Measurements from ENCODE around the gene TIGD7.
A peak's percentile ranks its signal among the peaks of the same experiment; 100 is the strongest.

TIGD7 gene

GRCh38 chr16:3295783-3296182 is 9.4 kb downstream of the TIGD7 start:
- TF ChIP-seq, protein P1, sequence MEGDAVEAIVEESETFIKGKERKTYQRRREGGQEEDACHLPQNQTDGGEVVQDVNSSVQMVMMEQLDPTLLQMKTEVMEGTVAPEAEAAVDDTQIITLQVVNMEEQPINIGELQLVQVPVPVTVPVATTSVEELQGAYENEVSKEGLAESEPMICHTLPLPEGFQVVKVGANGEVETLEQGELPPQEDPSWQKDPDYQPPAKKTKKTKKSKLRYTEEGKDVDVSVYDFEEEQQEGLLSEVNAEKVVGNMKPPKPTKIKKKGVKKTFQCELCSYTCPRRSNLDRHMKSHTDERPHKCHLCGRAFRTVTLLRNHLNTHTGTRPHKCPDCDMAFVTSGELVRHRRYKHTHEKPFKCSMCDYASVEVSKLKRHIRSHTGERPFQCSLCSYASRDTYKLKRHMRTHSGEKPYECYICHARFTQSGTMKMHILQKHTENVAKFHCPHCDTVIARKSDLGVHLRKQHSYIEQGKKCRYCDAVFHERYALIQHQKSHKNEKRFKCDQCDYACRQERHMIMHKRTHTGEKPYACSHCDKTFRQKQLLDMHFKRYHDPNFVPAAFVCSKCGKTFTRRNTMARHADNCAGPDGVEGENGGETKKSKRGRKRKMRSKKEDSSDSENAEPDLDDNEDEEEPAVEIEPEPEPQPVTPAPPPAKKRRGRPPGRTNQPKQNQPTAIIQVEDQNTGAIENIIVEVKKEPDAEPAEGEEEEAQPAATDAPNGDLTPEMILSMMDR (IDR thresholded peaks at IDR 0.05; ENCODE audit: borderline replicate concordance, insufficient read depth, low read depth, low read length): no peak
- H3K4me3 ChIP-seq (ENCODE audit: low read depth, low read length): no peak overlapping the region

DNA sequence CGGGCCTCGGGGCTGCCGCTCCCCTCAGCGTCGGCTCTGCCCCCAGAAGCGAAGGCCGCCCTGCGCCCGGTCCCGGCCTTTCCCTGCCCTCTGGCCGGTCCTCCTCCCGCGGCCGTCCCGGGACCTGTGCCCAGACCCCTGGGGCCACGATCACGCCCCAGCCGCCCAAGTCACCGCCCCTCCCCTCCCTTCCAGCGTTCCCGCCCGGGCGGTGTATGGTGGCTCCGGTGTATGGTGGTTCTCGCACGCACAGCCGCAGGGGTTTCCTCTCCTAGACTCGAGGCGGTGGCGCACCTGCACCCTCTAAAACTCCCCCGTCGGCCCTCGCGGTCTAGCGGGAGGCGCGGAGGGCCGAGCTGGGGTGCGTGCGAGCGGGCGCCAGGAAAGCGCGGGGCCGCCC is 10.0 kb downstream of the TIGD7 start:
- no peak overlapping the region for H3K4me3 ChIP-seq (ENCODE audit: low read depth, low read length)
- TF ChIP-seq, protein P1 (IDR thresholded peaks at IDR 0.05; ENCODE audit: borderline replicate concordance, insufficient read depth, low read depth, low read length): no peak

- TF ChIP-seq, protein P1 (IDR thresholded peaks at IDR 0.05; ENCODE audit: borderline replicate concordance, insufficient read depth, low read depth, low read length): no peak
- no peak overlapping the region for H3K4me3 ChIP-seq (ENCODE audit: low read depth, low read length)
These were observed 12.6 kb downstream of the TIGD7 start for GRCh38 chr16:3292604-3293003.

DNA sequence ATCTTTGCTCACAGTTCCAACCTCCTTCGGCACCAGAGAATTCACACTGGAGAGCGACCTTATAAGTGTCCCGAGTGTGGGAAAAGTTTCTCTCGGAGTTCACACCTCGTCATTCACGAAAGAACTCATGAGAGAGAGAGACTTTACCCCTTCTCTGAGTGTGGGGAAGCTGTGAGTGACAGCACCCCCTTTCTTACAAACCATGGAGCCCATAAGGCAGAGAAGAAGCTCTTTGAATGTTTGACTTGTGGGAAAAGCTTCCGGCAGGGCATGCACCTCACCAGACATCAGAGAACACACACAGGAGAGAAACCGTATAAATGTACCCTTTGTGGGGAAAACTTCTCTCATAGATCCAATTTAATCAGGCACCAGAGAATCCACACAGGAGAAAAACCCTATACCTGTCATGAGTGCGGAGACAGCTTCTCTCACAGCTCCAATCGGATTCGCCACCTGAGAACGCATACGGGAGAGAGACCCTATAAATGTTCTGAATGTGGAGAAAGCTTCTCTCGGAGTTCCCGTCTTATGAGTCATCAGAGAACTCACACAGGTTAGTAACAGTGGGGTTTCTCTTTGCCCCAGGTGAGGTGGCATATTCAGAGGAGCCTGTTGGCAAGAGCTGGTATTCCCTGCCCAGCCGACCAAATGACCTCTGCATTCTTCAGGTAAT is 15.1 kb downstream of the TIGD7 start:
- TF ChIP-seq, protein P1 (IDR thresholded peaks at IDR 0.05; ENCODE audit: borderline replicate concordance, insufficient read depth, low read depth, low read length): no peak

DNA sequence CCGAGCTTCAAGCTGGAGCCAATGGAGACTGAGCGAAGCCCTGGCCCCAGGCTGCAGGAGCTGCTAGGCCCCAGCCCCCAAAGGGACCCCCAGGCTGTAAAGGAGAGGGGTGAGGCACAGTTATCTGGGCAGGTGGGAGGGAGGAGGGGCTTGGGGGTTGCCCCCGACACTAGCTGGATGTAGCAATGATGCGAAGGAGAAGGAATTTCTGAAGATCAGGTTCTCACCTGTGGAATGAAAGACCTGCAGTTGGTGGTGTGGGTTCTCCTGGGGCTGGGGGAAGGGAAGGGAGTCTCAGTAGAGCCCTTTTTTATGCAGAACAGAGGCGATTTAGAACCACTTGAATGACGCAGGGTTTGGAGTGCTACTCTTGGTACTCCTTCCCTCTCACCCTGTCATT is 20.1 kb downstream of the TIGD7 start:
- no peak overlapping the region for H3K4me3 ChIP-seq (ENCODE audit: low read depth, low read length)
- TF ChIP-seq, protein P1 (IDR thresholded peaks at IDR 0.05; ENCODE audit: borderline replicate concordance, insufficient read depth, low read depth, low read length): no peak

More for the DNA sequence above, 15.1 kb downstream of the TIGD7 start:
- no peak overlapping the region for H3K4me3 ChIP-seq (ENCODE audit: low read depth, low read length)

- TF ChIP-seq, protein P1 (IDR thresholded peaks at IDR 0.05; ENCODE audit: borderline replicate concordance, insufficient read depth, low read depth, low read length): no peak
- H3K4me3 ChIP-seq (ENCODE audit: low read depth, low read length): peak overlapping the region; percentile 80
These were observed 21.4 kb downstream of the TIGD7 start for GRCh38 chr16:3283543-3284447.
